Neural cell (in vitro differentiated cells): Measurements from ENCODE around the gene UBXN4. TPM values are rescaled to one million over a fixed set of nuclear protein-coding genes. Genes with fewer than 3 reads are reported as not detected.

Source experiments
- H2AFZ ChIP-seq: fragments of 200-600, 300-800 bp; sonication (generic), shearing (Covaris generic); 2 replicates; pipeline ENCODE4 v1.6.0; 2014; ENCODE audit warnings: low read depth, mild to moderate bottlenecking, antibody characterized with exemption, low read length, moderate library complexity
- H3F3A ChIP-seq: fragments of 200-600 bp; shearing (Covaris generic); 2 replicates; pipeline ENCODE4 v1.6.1; 2016; ENCODE audit warnings: mild to moderate bottlenecking, moderate library complexity, mixed read lengths, antibody characterized with exemption, low read length; ENCODE audit not compliant: insufficient read depth, poor library complexity, severe bottlenecking
- H3K27ac ChIP-seq: fragments of 200-600, 300-800 bp; sonication (generic), shearing (Covaris generic); 2 replicates; pipeline ENCODE4 v1.5.1; 2014; ENCODE audit warnings: mild to moderate bottlenecking, low read length, moderate library complexity
- H3K27me3 ChIP-seq: fragments of 300-800, 200-600 bp; sonication (generic), shearing (Covaris generic); 2 replicates; pipeline ENCODE4 v1.6.0; 2014; ENCODE audit warnings: mild to moderate bottlenecking, low read depth, low read length, moderate library complexity; ENCODE audit not compliant: insufficient read depth
- H3K36me3 ChIP-seq: fragments of 300-800, 200-600 bp; sonication (generic), shearing (Covaris generic); 2 replicates; pipeline ENCODE4 v1.5.1; 2014; ENCODE audit warnings: mild to moderate bottlenecking, antibody characterized with exemption, low read length, moderate library complexity; ENCODE audit not compliant: insufficient read depth
- H3K4me2 ChIP-seq: fragments of 300-800, 200-600 bp; sonication (generic), shearing (Covaris generic); 2 replicates; pipeline ENCODE4 v1.6.0; 2014; ENCODE audit warnings: mild to moderate bottlenecking, low read length
- H3K4me3 ChIP-seq: fragments of 300-800, 200-600 bp; sonication (generic), shearing (Covaris generic); 2 replicates; pipeline ENCODE4 v1.5.1; 2014; ENCODE audit warnings: mild to moderate bottlenecking, low read length, moderate library complexity
- H3K79me2 ChIP-seq: fragments of 200-600 bp; shearing (Covaris generic); replicated peaks from 2 replicates; pipeline ENCODE4 v1.6.0; 2014; ENCODE audit warnings: mild to moderate bottlenecking, low read length, moderate library complexity; ENCODE audit not compliant: insufficient read depth
- H3K9ac ChIP-seq: fragments of 300-800, 200-600 bp; sonication (generic), shearing (Covaris generic); 2 replicates; pipeline ENCODE4 v1.6.1; 2016; ENCODE audit warnings: mild to moderate bottlenecking, low read length, mixed read lengths
- H3K9me2 ChIP-seq: fragments of 200-600 bp; shearing (Covaris generic); 2 replicates; pipeline ENCODE4 v1.6.1; 2016; ENCODE audit warnings: mild to moderate bottlenecking, low read length, mixed read lengths; ENCODE audit not compliant: insufficient read depth
- H3K9me3 ChIP-seq: fragments of 200-600, 300-800 bp; sonication (generic), shearing (Covaris generic); 2 replicates; pipeline ENCODE4 v1.6.1; 2016; ENCODE audit warnings: mild to moderate bottlenecking, mixed run types, low read length, moderate library complexity, mixed read lengths
- H4K20me1 ChIP-seq: fragments of 200-600 bp; shearing (Covaris generic); 2 replicates; pipeline ENCODE4 v1.6.1; 2016; ENCODE audit warnings: mild to moderate bottlenecking, mixed run types; ENCODE audit not compliant: insufficient read depth
- CTCF ChIP-seq: fragments of 450-650 bp; IDR thresholded peaks from 2 replicates; pipeline ENCODE4 v1.5.1; 2014; ENCODE audit warnings: antibody characterized with exemption, mild to moderate bottlenecking, moderate library complexity; ENCODE audit not compliant: poor library complexity, severe bottlenecking
- EP300 ChIP-seq: fragments of 450-650 bp; conservative IDR thresholded peaks from 2 replicates; pipeline ENCODE4 v1.6.1; 2014; ENCODE audit warnings: antibody characterized with exemption, mild to moderate bottlenecking, moderate library complexity; ENCODE audit not compliant: poor library complexity, severe bottlenecking
- EZH2 ChIP-seq: fragments of 200-600, 300-800 bp; shearing (Covaris generic), sonication (generic); IDR thresholded peaks from 2 replicates; pipeline ENCODE4 v1.6.1; 2014; ENCODE audit warnings: antibody characterized with exemption, low read length, borderline replicate concordance, mild to moderate bottlenecking; ENCODE audit not compliant: insufficient read depth, poor library complexity, severe bottlenecking
- MXI1 ChIP-seq: fragments of 450-650 bp; conservative IDR thresholded peaks from 2 replicates; pipeline ENCODE4 v1.6.1; 2014; ENCODE audit warnings: antibody characterized with exemption, mild to moderate bottlenecking; ENCODE audit not compliant: poor library complexity, severe bottlenecking
- POLR2AphosphoS5 ChIP-seq: IDR thresholded peaks from 2 replicates; pipeline ENCODE4 v1.6.1; 2012
- RAD21 ChIP-seq: fragments of 450-650 bp; conservative IDR thresholded peaks from 2 replicates; pipeline ENCODE4 v1.6.1; 2014; ENCODE audit warnings: antibody characterized with exemption, mild to moderate bottlenecking, moderate library complexity
- REST ChIP-seq: IDR thresholded peaks from 2 replicates; pipeline ENCODE4 v1.6.1; 2012; ENCODE audit warnings: borderline replicate concordance
- SMC3 ChIP-seq: fragments of 450-650 bp; conservative IDR thresholded peaks from 2 replicates; pipeline ENCODE4 v1.6.1; 2014; ENCODE audit warnings: antibody characterized with exemption, mild to moderate bottlenecking, moderate library complexity; ENCODE audit not compliant: poor library complexity
- TAF1 ChIP-seq: IDR thresholded peaks from 2 replicates; pipeline ENCODE4 v1.6.1; 2012; ENCODE audit warnings: low read depth
- polyA plus RNA-seq: library from polyadenylated mRNA; depleted of rRNA; stranded (reverse); fragments of >200 nt; gene quantifications from 2 replicates; pipeline ENCODE4 v1.2.3, GENCODE V29; 2014

Gene UBXN4
- polyA plus RNA-seq, 1 donor from 2014 or later, result 158 TPM

GRCh38 chr2:135825550-135826176, 84.0 kb downstream of the UBXN4 start:
- Histone ChIP-seq H3K79me2 (no peaks in the 10 kb centered on the region), H3K9ac (no peak overlapping the region), H3K27me3 (no peaks in the 10 kb centered on the region), H3K9me2 (no peaks in the 10 kb centered on the region), H3K4me3 (no peak overlapping the region), H3K9me3 (no peaks in the 10 kb centered on the region), H2AFZ (no peak overlapping the region), H3K27ac (no peak overlapping the region), H3K36me3 (no peaks in the 10 kb centered on the region), H3K4me2 (no peak overlapping the region), H3F3A (no peaks in the 10 kb centered on the region), H4K20me1 (no peaks in the 10 kb centered on the region)
- TF ChIP-seq EZH2 (no peak), REST (no peak), POLR2AphosphoS5 (no peak), TAF1 (no peak), RAD21 (no peak), EP300 (no peak), CTCF (no peak), SMC3 (no peak), MXI1 (no peak)

GRCh38 chr2:135826544-135826943, 84.9 kb downstream of the UBXN4 start:
- Histone ChIP-seq H3K4me2 (no peak overlapping the region), H4K20me1 (no peaks in the 10 kb centered on the region), H3K9me2 (no peaks in the 10 kb centered on the region), H3K79me2 (no peaks in the 10 kb centered on the region), H3K27ac (no peak overlapping the region), H2AFZ (no peak overlapping the region), H3K9ac (no peak overlapping the region), H3K9me3 (no peaks in the 10 kb centered on the region), H3K27me3 (no peaks in the 10 kb centered on the region), H3K36me3 (no peaks in the 10 kb centered on the region), H3K4me3 (no peak overlapping the region), H3F3A (no peaks in the 10 kb centered on the region)
- TF ChIP-seq SMC3 (no peak), EP300 (no peak), REST (no peak), POLR2AphosphoS5 (no peak), TAF1 (no peak), CTCF (no peak)
